ENCODE data around the gene CHST7.

The CHST7 gene

GRCh38 chrX:46575586-46575985, 2.0 kb downstream of the CHST7 start:
- Histone ChIP-seq H3K4me2 (ENCODE audit: low read length) (peak overlapping the region; percentile 86), H3K4me3 (ENCODE audit: low read length) (peak overlapping the region; percentile 77), H3K9me3 (replicated peaks; ENCODE audit: low read length) (no peaks in the 10 kb centered on the region), H3K4me1 (ENCODE audit: control insufficient read depth, insufficient read depth, low read length) (peaks cover 17% of the 10 kb centered on the region), H3K36me3 (ENCODE audit: insufficient read depth, low read length) (no peaks in the 10 kb centered on the region), H3K9ac (ENCODE audit: low read depth, low read length) (peak overlapping the region; percentile 69), H3K27me3 (ENCODE audit: control insufficient read depth, insufficient read depth, low read length) (no peaks in the 10 kb centered on the region)

DNA sequence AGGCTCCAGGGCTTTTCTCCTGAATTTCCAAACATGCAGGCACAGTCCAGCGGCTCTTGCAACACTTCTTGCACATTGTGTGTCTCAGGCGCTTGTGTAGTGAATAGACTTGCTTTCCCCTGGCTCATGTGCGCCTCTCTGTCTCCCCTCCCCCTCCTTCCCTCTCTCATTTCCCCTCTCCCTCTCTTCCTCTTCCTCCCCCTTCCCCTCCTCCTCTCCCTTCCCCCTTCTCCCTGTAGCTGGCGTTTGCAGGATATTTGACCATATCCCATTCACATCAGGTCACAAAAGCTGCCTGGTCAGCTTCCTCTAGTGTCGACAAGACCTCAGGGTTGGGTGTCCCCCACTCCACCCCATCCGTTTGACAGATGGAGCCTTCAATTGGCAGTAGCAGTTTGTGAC, 2.4 kb downstream of the CHST7 start:
- H3K36me3 ChIP-seq (ENCODE audit: insufficient read depth, low read length), result no peaks in the 10 kb centered on the region
- peak overlapping the region; percentile 86 for H3K4me2 ChIP-seq (ENCODE audit: low read length)
- peak overlapping the region; percentile 77 for H3K4me3 ChIP-seq (ENCODE audit: low read length)
- no peaks in the 10 kb centered on the region for H3K9me3 ChIP-seq (replicated peaks; ENCODE audit: low read length)
- H3K9ac ChIP-seq (ENCODE audit: low read depth, low read length), result peak overlapping the region; percentile 69
- H3K4me1 ChIP-seq (ENCODE audit: control insufficient read depth, insufficient read depth, low read length), result peaks cover 17% of the 10 kb centered on the region
- H3K27me3 ChIP-seq (ENCODE audit: control insufficient read depth, insufficient read depth, low read length), result no peaks in the 10 kb centered on the region

GRCh38 chrX:46576458-46576857, 2.9 kb downstream of the CHST7 start:
- H3K27me3 ChIP-seq (ENCODE audit: control insufficient read depth, insufficient read depth, low read length), result no peaks in the 10 kb centered on the region
- H3K4me2 ChIP-seq (ENCODE audit: low read length), result peak overlapping the region; percentile 86
- H3K4me1 ChIP-seq (ENCODE audit: control insufficient read depth, insufficient read depth, low read length), result peaks cover 17% of the 10 kb centered on the region
- peak overlapping the region; percentile 69 for H3K9ac ChIP-seq (ENCODE audit: low read depth, low read length)
- H3K9me3 ChIP-seq (replicated peaks; ENCODE audit: low read length), result no peaks in the 10 kb centered on the region
- H3K4me3 ChIP-seq (ENCODE audit: low read length), result peak overlapping the region; percentile 77
- H3K36me3 ChIP-seq (ENCODE audit: insufficient read depth, low read length), result no peaks in the 10 kb centered on the region

- no peaks in the 10 kb centered on the region for H3K27me3 ChIP-seq (ENCODE audit: control insufficient read depth, insufficient read depth, low read length)
- peak overlapping the region; percentile 41 for H3K4me3 ChIP-seq (ENCODE audit: low read length)
- H3K4me1 ChIP-seq (ENCODE audit: control insufficient read depth, insufficient read depth, low read length), result peaks cover 23% of the 10 kb centered on the region
- peak overlapping the region; percentile 86 for H3K4me2 ChIP-seq (ENCODE audit: low read length)
- H3K9me3 ChIP-seq (replicated peaks; ENCODE audit: low read length), result no peaks in the 10 kb centered on the region
- H3K36me3 ChIP-seq (ENCODE audit: insufficient read depth, low read length), result no peaks in the 10 kb centered on the region
- peak overlapping the region; percentile 69 for H3K9ac ChIP-seq (ENCODE audit: low read depth, low read length)
Observed at GRCh38 chrX:46577221-46578005, 3.8 kb downstream of the CHST7 start.

DNA sequence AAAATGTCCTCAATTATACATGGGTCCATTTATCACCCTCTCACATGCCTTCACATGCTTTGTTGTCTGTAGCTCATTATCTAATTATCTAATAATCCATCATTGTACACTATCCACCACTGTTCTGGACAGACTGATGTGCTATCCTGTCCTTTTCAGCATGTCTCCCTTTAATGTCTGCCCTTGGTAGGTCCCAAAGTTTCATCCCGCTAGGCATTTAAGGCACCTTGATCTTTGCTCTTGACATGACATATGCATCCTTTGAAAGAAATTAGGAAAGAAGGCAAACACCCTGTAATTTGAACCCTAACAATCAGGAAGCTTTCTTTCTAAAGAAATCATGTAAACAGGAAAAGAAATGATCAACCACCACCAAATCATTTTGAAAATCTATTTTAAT, 5.7 kb downstream of the CHST7 start:
- H3K27me3 ChIP-seq (ENCODE audit: control insufficient read depth, insufficient read depth, low read length), result no peaks in the 10 kb centered on the region
- no peak overlapping the region for H3K9ac ChIP-seq (ENCODE audit: low read depth, low read length)
- no peaks in the 10 kb centered on the region for H3K9me3 ChIP-seq (replicated peaks; ENCODE audit: low read length)
- no peak overlapping the region for H3K4me2 ChIP-seq (ENCODE audit: low read length)
- no peak overlapping the region for H3K4me3 ChIP-seq (ENCODE audit: low read length)
- H3K4me1 ChIP-seq (ENCODE audit: control insufficient read depth, insufficient read depth, low read length), result peaks cover 37% of the 10 kb centered on the region
- no peaks in the 10 kb centered on the region for H3K36me3 ChIP-seq (ENCODE audit: insufficient read depth, low read length)

DNA sequence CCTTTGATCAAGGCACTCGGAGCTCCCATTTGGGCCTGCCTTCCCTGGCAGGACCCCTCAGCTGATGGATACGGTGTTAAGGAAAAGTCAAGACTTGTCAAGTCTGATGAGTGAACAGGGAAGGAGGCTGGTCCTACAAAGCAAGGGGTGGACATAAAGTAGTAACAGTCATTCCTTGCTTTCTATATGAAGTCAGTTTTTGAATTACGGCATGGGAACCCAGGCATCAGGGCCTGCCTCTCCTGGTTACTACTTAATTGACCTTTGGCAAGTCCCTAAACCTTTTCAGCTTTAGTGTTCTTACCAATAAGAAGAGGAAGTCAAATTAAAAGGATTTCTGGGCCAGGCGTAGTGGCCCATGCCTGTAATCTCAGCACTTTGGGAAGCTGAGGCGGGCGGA, 7.0 kb downstream of the CHST7 start:
- no peak overlapping the region for H3K4me2 ChIP-seq (ENCODE audit: low read length)
- no peak overlapping the region for H3K4me3 ChIP-seq (ENCODE audit: low read length)
- H3K27me3 ChIP-seq (ENCODE audit: control insufficient read depth, insufficient read depth, low read length), result no peaks in the 10 kb centered on the region
- peaks cover 42% of the 10 kb centered on the region for H3K4me1 ChIP-seq (ENCODE audit: control insufficient read depth, insufficient read depth, low read length)
- no peak overlapping the region for H3K9ac ChIP-seq (ENCODE audit: low read depth, low read length)
- no peaks in the 10 kb centered on the region for H3K9me3 ChIP-seq (replicated peaks; ENCODE audit: low read length)
- H3K36me3 ChIP-seq (ENCODE audit: insufficient read depth, low read length), result no peaks in the 10 kb centered on the region

GRCh38 chrX:46582325-46582724, 8.8 kb downstream of the CHST7 start:
- Histone ChIP-seq H3K4me2 (ENCODE audit: low read length) (peak overlapping the region; percentile 78), H3K4me1 (ENCODE audit: control insufficient read depth, insufficient read depth, low read length) (peaks cover 47% of the 10 kb centered on the region), H3K36me3 (ENCODE audit: insufficient read depth, low read length) (no peaks in the 10 kb centered on the region), H3K9ac (ENCODE audit: low read depth, low read length) (peak overlapping the region; percentile 95), H3K27me3 (ENCODE audit: control insufficient read depth, insufficient read depth, low read length) (no peaks in the 10 kb centered on the region), H3K4me3 (ENCODE audit: low read length) (peak overlapping the region; percentile 51), H3K9me3 (replicated peaks; ENCODE audit: low read length) (no peaks in the 10 kb centered on the region)

DNA sequence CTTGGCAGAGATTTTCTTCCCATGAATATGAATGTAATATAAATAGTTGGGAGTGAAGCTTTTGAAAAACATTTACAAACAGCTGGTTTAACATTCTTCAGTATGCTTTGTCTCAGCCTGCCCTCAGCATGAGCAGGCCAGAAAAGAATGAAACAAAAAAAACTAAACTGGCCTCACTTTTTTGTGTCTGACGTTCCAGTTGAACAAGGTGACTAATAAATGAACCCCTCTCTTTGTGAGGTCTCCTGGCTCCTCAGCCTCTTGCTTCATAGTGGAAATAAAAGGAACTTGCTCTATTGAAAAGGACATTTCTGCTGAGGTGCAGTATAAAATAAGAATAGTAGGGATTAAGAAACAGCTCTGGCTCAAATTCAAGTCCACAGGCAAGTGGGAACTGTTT, 9.4 kb downstream of the CHST7 start:
- no peaks in the 10 kb centered on the region for H3K36me3 ChIP-seq (ENCODE audit: insufficient read depth, low read length)
- peak overlapping the region; percentile 95 for H3K9ac ChIP-seq (ENCODE audit: low read depth, low read length)
- H3K9me3 ChIP-seq (replicated peaks; ENCODE audit: low read length), result no peaks in the 10 kb centered on the region
- H3K27me3 ChIP-seq (ENCODE audit: control insufficient read depth, insufficient read depth, low read length), result no peaks in the 10 kb centered on the region
- H3K4me3 ChIP-seq (ENCODE audit: low read length), result peak overlapping the region; percentile 25
- H3K4me2 ChIP-seq (ENCODE audit: low read length), result peak overlapping the region; percentile 78
- H3K4me1 ChIP-seq (ENCODE audit: control insufficient read depth, insufficient read depth, low read length), result peaks cover 47% of the 10 kb centered on the region

DNA sequence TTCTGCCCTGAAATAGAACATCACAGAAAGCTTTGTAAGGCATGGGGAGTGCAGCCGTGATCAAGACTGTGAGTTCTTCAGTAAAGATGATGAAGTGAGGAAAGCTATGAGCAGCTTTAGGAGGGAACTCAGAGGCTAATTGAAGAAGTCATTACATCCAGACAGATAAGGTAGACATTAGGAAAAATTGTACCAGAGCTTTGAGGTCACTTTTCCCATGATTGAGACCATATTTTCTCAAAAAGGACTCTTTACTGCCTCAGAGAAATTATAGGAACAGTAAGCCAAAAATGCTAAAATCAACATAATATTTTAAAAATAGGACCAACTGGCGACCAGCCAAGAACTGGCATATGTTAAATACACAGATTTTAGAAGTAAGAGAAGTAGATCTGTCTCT, 11.2 kb downstream of the CHST7 start:
- no peak overlapping the region for H3K4me3 ChIP-seq (ENCODE audit: low read length)
- H3K36me3 ChIP-seq (ENCODE audit: insufficient read depth, low read length), result no peaks in the 10 kb centered on the region
- H3K9ac ChIP-seq (ENCODE audit: low read depth, low read length), result peak overlapping the region; percentile 16
- no peaks in the 10 kb centered on the region for H3K27me3 ChIP-seq (ENCODE audit: control insufficient read depth, insufficient read depth, low read length)
- no peaks in the 10 kb centered on the region for H3K9me3 ChIP-seq (replicated peaks; ENCODE audit: low read length)
- H3K4me2 ChIP-seq (ENCODE audit: low read length), result no peak overlapping the region
- peaks cover 57% of the 10 kb centered on the region for H3K4me1 ChIP-seq (ENCODE audit: control insufficient read depth, insufficient read depth, low read length)

- Histone ChIP-seq H3K4me3 (ENCODE audit: low read length) (peak overlapping the region; percentile 40), H3K36me3 (ENCODE audit: insufficient read depth, low read length) (no peaks in the 10 kb centered on the region), H3K4me2 (ENCODE audit: low read length) (peak overlapping the region; percentile 65), H3K9ac (ENCODE audit: low read depth, low read length) (peak overlapping the region; percentile 58), H3K27me3 (ENCODE audit: control insufficient read depth, insufficient read depth, low read length) (no peaks in the 10 kb centered on the region), H3K9me3 (replicated peaks; ENCODE audit: low read length) (no peaks in the 10 kb centered on the region), H3K4me1 (ENCODE audit: control insufficient read depth, insufficient read depth, low read length) (peaks cover 60% of the 10 kb centered on the region)
Observed at GRCh38 chrX:46587158-46587557, 13.6 kb downstream of the CHST7 start.

- H3K27me3 ChIP-seq (ENCODE audit: control insufficient read depth, insufficient read depth, low read length), result no peaks in the 10 kb centered on the region
- H3K4me2 ChIP-seq (ENCODE audit: low read length), result peak overlapping the region; percentile 65
- H3K9me3 ChIP-seq (replicated peaks; ENCODE audit: low read length), result no peaks in the 10 kb centered on the region
- peaks cover 55% of the 10 kb centered on the region for H3K4me1 ChIP-seq (ENCODE audit: control insufficient read depth, insufficient read depth, low read length)
- peak overlapping the region; percentile 40 for H3K4me3 ChIP-seq (ENCODE audit: low read length)
- H3K9ac ChIP-seq (ENCODE audit: low read depth, low read length), result peak overlapping the region; percentile 58
- no peaks in the 10 kb centered on the region for H3K36me3 ChIP-seq (ENCODE audit: insufficient read depth, low read length)
Observed at GRCh38 chrX:46587753-46588171, 14.2 kb downstream of the CHST7 start.

DNA sequence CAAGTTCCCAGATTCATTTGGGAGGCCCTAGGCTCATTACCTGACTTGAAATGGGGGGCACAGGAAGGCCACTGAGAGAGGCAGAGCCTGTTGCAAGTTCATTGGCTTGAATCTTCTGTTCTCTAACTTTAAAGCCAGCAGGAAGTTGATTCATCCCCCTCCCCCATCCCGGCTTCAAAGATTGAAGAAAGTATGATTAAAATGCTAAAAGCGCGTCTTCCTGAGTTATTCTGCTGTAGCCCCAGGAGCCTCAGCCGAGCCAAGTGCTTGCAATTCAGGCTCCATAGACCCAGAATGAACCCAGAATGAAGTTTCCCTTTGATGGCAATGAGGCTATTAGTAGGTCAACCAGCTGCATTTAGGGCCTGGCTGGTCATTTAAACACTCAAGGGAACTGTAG, 14.7 kb downstream of the CHST7 start:
- Histone ChIP-seq H3K9me3 (replicated peaks; ENCODE audit: low read length) (no peaks in the 10 kb centered on the region), H3K4me3 (ENCODE audit: low read length) (peak overlapping the region; percentile 40), H3K4me1 (ENCODE audit: control insufficient read depth, insufficient read depth, low read length) (peaks cover 53% of the 10 kb centered on the region), H3K27me3 (ENCODE audit: control insufficient read depth, insufficient read depth, low read length) (no peaks in the 10 kb centered on the region), H3K9ac (ENCODE audit: low read depth, low read length) (peak overlapping the region; percentile 58), H3K36me3 (ENCODE audit: insufficient read depth, low read length) (no peaks in the 10 kb centered on the region), H3K4me2 (ENCODE audit: low read length) (peak overlapping the region; percentile 65)
